Stimulated activated naive CD8-positive, alpha-beta T cell treated with anti-CD3 and anti-CD28 coated beads, Interleukin-15, amount 100 ng/mL, for 72 hours (primary cell): ENCODE results near the gene HRH3.

Experiments used
- ATAC-seq: fragments of 150-1000 bp; cut with Tn5 transposase; 2 replicates; pipeline ENCODE4 v1.10.0; 2021; ENCODE audit warnings: mild to moderate bottlenecking, moderate library complexity
- DNase-seq, 2 donors: peaks; one replicate each; pipeline ENCODE4 v3.0.0; 2021 to 2022
- H3K27ac Mint-ChIP-seq, 2 donors: one replicate each; pipeline ENCODE4 v1.8.0; 2022; ENCODE audit warnings: mild to moderate bottlenecking in 2 of 2, mixed read lengths in 2 of 2, moderate library complexity in 2 of 2
- H3K27me3 Mint-ChIP-seq: one replicate; pipeline ENCODE4 v1.8.0; 2022; ENCODE audit warnings: mixed read lengths
- H3K4me1 Mint-ChIP-seq: one replicate; pipeline ENCODE4 v1.8.0; 2022; ENCODE audit warnings: mild to moderate bottlenecking, mixed read lengths
- H3K4me3 Mint-ChIP-seq, 2 donors: one replicate each; pipeline ENCODE4 v1.8.0; 2022; ENCODE audit warnings: mild to moderate bottlenecking in 2 of 2, mixed read lengths in 2 of 2, moderate library complexity in 1 of 2
- H3K9me3 Mint-ChIP-seq, 2 donors: one replicate each; pipeline ENCODE4 v1.8.0; 2022; ENCODE audit warnings: mixed read lengths in 2 of 2

HRH3 gene

DNA sequence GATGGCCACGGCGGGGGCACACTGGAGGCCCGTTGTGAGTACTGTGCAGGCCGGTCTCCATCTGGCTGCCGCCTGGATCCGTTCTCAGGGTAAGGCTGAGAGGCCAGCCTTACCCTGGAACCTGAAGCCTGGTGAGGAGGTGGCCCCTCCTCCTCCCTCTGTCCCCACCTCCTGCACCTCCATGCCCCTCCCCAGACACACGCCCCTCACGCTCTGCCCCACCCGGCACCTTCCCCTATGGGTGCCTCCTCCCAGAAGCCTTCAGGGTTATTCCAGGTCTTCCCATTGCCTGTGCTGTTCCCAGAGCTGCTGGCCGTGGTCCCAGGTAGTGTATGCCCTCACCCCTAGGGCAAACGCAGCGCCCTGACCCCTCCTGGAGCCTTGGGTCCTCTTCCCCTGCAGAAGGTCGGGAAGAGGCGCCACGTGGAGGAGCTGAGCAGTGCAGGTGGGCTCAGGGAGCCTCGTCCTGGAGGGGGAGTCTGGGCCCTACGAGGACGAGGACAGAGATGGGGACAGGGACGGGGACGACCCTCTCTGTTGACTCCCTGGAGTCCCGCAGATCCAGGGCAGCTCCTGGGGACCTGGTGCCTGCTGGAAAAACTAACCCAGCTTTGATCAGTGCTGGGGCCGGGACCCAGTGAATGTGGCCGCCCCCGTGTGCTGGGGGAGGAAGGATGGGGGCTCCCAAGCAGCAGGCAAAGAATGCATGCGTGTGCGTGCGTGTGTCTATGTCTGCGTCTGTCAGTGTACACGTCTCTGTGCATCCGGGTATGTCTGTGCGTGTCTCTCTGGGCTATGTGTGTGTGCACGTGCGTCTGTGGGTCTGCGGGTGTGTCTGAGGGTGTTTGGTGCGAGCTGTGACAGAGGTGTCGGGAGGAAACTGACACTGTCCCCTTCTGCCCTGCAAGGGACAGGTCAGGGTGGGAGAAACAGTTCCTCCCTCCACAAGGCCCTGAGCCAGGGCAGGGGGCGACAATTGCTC lies 8.2 kb upstream of the HRH3 start:
- DNase-seq: no peak
- peak; percentile 32 for ATAC-seq

DNA sequence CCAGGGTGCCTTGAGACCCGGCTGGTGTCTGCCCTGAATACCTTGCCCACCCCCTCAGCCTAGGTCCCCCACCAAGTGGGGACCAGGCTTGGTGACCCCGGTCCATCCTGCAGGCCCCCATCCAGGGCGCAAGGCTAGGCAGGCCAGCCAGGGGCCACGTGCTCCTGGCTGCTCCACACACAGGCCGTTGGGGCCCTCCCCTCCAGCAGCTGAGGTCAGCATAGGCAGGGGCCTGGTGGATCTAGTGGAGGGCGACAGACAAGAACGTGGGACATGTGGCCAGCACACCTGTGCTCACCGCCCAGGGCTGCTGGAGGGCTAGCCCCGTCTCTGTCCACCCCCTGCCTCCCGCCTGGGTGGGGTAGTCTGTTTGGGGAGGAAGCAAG lies 7.5 kb upstream of the HRH3 start:
- Mint-ChIP-seq H3K4me1 (no peaks in the 10 kb centered on the region), H3K4me3 (no peak overlapping the region), H3K27me3 (peaks cover 42% of the 10 kb centered on the region), H3K9me3 (no peaks in the 10 kb centered on the region), H3K27ac (no peak overlapping the region)
- ATAC-seq (peak; percentile 24), DNase-seq (no peak)

More for the DNA sequence above, 8.2 kb upstream of the HRH3 start:
- no peak overlapping the region for H3K4me3 Mint-ChIP-seq
- peaks cover 35% of the 10 kb centered on the region for H3K27me3 Mint-ChIP-seq
- no peak overlapping the region for H3K27ac Mint-ChIP-seq
- no peaks in the 10 kb centered on the region for H3K4me1 Mint-ChIP-seq
- no peaks in the 10 kb centered on the region for H3K9me3 Mint-ChIP-seq

DNA sequence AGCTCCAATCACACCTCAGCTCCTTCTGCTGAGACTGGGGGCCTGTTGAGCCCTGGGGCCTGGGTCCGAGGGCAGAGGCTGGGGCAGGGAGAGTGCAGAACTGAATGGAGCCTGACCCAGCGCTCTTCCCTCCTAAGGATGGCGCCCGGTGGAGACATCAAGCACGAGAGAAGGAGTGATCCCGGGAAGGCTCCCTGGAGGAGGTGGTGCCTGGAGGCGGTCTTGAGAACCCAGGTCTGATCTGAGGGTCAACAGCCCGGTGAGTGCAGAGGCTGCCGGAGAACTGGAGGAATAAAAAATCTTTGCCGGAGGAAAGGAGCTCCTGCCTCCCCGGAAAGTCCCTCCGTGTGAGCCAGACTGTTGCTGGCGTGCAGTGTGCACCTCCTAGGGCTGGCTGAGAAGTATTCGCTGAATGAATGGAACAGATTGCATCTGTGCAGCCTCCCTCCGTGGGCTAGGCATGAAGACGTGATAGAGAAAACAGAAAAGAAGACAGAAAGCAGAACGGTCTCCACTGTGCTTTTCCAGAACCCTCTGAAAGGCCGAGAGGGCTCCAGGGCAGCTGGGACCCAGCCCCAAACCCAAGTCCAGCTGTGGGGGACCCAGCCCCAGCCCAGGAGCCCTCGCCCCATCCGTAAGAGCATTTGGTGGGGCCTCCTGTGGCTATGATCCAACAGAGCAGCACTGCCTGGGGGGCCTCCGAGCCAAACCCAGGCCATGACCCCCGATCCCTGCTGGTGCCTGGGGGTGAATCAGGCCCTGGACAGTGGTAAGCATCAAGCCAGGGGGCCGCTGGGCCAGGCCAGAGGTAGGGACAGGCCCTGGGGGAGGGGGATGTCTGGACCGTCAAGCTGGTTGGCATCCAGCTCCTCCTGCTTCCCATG lies 6.9 kb upstream of the HRH3 start:
- Mint-ChIP-seq H3K27ac (no peak overlapping the region), H3K9me3 (no peaks in the 10 kb centered on the region), H3K27me3 (peaks cover 48% of the 10 kb centered on the region), H3K4me1 (no peaks in the 10 kb centered on the region), H3K4me3 (no peak overlapping the region)
- DNase-seq: no peak
- no peak for ATAC-seq

DNA sequence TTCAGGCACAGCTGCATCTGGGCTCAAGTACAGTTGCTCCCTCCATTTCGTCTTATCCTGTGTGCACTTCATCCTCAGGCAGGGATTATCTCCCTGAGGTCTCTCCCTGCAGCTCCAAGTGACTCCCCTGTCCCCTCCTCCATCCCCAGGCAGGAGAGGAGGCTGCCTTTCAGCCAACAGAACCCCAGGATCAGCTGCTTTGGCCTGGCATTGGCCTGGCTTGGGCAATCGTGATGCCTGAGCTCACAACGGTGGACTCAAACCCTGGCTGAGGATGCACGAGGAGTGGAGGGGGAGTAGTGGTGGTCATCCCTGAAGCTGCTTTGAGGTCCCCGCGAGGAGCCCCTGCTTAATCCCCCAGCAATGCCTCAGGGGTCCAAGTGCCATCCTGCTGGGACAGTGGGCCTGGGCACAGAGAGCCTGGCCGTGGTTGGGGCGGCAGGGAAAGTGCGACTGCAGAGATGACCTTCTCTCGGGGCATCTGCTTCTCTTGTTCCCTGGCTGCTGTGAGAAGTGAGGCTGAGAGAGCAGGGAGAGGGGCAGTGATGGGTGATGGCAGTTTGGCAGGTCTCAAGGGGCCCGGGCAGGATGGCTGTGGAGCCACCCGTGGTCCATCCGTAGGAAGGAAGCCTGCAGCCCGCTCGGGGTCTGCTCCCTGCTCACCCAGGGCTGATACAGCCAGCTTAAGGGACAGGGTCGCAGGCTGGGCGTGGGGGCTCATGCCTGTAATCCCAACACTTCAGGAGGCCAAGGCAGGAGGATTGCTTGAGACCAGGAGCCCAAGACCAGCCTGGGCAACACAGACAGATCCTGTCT lies 6.0 kb upstream of the HRH3 start:
- no peaks in the 10 kb centered on the region for H3K9me3 Mint-ChIP-seq
- no peak for ATAC-seq
- H3K27me3 Mint-ChIP-seq: peaks cover 57% of the 10 kb centered on the region
- peaks cover 3% of the 10 kb centered on the region for H3K4me1 Mint-ChIP-seq
- H3K4me3 Mint-ChIP-seq: no peak overlapping the region
- DNase-seq: no peak
- no peak overlapping the region for H3K27ac Mint-ChIP-seq

DNA sequence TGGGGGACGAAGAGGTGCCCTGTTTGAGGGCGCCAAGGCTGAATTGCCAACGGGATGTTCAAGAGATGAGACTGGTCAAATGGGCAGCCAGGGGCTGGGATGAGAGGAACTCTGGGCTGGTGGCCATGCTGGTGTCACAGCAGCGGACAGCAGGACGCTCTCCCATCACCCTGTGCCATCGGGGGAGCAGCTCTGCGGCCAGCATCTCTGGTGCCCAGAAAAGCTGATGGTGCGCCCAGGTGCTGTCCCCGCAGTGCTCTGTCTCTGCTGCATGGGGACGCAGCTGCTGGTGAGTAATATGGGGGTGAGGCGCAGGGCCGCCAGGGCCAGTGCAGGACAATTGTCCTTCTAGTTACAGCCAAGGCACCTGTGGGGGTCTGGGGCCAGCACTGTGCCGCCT lies 4.9 kb upstream of the HRH3 start:
- no peak overlapping the region for H3K27ac Mint-ChIP-seq
- peaks cover 65% of the 10 kb centered on the region for H3K27me3 Mint-ChIP-seq
- no peaks in the 10 kb centered on the region for H3K9me3 Mint-ChIP-seq
- DNase-seq: no peak
- H3K4me3 Mint-ChIP-seq: no peak overlapping the region
- no peak for ATAC-seq
- peaks cover 9% of the 10 kb centered on the region for H3K4me1 Mint-ChIP-seq

DNA sequence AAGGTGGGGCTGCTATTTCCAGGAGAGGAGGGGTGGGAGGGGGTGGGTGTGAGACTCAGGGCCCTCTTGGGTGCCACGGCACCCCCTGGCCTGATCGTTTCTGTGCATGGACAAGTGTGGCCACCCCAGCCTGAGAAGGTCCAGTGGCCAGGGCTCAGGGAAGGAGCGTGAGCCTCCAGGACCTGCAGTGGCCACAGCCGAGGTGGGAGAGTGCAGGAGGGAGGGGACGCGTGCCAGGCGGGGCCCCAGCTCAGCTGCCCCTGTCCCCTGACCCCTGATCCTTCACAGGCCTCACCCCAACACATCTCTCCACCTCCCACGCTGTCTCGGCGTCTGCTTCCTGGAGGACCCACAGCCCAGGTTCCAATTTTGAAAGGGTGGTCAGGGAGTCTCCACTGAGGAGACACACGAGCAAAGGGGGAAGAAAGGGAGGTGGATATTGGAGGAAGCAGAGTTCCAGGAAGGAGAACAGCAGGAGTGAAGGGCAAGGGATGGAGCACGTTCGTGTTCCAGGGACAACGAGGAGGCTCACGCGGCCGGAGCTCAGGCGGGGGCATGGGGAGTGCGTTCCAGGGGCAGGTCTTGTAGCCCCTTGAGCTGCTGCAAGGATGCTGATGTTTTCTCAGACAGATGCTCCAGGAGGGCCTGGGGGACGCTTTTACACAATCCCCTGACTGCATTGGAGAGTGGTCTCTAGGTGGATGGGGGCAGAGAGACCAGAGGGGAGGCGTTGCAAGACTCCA lies 4.2 kb upstream of the HRH3 start:
- DNase-seq (no peak), ATAC-seq (no peak)
- Mint-ChIP-seq H3K9me3 (no peaks in the 10 kb centered on the region), H3K4me1 (peaks cover 12% of the 10 kb centered on the region), H3K27ac (no peak overlapping the region), H3K4me3 (no peak overlapping the region), H3K27me3 (peaks cover 69% of the 10 kb centered on the region)

DNA sequence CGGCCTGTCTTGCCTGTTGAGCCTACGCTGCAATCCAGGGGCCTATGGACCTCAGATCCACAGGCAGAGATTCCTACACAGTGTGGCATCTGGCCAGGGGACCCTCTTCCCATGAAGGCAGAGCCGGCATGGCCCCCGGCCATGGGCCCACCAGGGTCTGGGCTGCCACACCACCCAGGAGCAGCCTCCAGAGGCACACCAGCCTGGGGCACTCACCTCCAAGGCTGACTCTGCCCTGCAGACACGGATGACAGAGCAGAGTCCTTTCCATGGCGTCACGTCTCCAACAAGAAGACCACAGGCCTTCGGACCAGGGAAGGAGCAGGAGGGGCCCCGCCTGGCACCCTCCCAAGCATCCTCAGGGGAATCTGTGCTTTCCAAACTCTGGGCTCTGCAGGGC lies 3.5 kb upstream of the HRH3 start:
- no peak for DNase-seq
- Mint-ChIP-seq H3K4me1 (peaks cover 17% of the 10 kb centered on the region), H3K27me3 (peaks cover 76% of the 10 kb centered on the region), H3K4me3 (no peak overlapping the region), H3K27ac (peak overlapping the region in 1 of 2 donors; percentile 34), H3K9me3 (no peaks in the 10 kb centered on the region)
- no peak for ATAC-seq

DNA sequence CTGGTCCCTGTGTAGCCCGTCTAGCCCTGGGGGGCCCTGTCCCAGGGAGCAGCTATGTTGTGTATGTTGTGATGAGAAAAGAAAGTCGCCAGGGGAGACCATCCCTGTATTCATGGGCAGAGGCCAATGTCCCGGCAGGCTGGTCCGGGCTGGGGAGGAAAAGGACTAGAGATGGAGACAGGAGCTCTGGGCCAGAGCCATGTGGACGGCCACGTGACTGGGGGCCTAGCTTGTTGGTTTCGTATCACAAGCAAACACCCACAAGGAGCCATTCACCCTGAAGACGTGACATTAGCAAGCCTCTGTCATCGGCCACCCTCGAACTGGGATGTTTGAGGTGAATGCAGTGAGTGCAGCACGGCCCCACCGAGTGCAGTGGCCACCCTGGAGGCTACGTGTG lies 2.9 kb upstream of the HRH3 start:
- peaks cover 82% of the 10 kb centered on the region for H3K27me3 Mint-ChIP-seq
- no peak for ATAC-seq

DNA sequence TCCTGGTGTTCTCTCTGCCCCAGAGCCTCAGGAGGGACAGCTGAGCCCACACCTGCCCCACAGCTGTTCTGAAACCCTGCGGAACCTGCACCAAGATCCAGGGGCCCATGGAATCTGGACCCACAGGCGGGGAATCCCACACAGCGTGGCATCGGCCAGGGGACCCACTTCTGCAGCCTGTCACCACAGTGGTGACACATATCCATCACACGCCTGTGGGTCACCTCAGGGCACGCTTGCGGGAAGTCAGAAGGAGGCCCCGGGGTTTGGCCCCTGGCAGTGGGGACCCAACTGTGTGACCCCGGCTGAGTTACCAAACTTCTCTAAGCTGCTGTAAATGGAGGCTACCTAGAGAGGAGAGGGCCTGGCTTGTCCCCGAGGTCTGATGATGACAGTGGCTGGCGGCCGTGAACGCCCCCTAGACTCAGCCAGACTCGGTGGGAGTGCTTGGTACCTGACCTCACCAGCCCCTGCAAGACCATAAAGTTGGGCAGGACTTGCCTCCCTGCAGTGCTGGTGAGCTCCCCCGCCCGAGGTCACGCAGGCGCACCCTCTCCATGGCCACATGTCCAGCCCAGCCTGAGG lies 2.3 kb upstream of the HRH3 start:
- no peak for ATAC-seq
- Mint-ChIP-seq H3K9me3 (no peaks in the 10 kb centered on the region), H3K27me3 (peaks cover 88% of the 10 kb centered on the region), H3K4me3 (no peak overlapping the region), H3K4me1 (peaks cover 17% of the 10 kb centered on the region), H3K27ac (no peak overlapping the region)
- DNase-seq: no peak

More for the DNA sequence above, 2.9 kb upstream of the HRH3 start:
- Mint-ChIP-seq H3K4me3 (no peak overlapping the region), H3K4me1 (peaks cover 17% of the 10 kb centered on the region), H3K27ac (no peak overlapping the region), H3K9me3 (no peaks in the 10 kb centered on the region)
- DNase-seq: no peak

DNA sequence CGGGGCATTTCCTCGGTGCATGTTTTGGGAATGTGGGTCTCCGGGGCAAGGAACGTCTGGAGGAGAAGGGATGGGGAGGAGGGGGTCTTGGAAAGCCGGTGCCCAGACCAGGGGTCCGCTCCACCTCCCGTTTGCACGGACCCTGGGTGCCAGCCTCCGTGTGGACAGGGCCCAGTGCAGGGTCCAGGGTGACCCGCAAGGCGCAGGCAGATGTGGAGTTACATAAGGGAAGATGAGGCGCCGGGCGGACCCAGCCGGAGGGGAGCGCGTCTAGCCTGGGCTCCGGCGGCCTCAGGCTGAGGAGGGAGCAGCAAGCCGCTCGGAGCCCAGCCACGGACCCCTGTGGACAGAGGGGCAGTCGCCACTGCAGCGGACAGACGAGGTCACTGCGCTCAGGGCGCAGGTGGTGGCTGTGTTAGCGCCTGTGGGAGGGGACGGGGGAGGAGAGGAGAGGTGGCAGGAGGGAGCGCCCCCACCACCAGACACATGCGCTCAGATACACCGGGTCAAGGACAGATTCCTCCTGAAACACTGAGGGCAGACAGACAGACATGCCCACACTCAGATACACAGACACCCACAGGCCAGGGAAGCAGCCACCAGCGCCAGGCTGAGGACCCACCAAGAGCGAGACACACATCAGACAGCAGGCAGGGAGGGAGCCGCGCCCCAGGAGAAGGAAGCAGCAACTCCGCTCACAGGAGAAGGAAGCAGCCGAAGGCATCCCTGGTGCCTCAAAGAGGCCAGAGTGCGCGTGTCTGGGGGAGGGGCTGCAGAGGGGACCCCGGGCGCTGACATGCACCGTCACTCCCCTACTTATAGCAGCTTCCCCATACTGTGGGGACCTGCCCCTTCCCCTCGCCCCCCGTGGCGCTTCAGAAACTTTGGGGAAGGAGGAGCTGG lies 839 bp upstream of the HRH3 start:
- DNase-seq: no peak
- Mint-ChIP-seq H3K27ac (no peak overlapping the region), H3K4me3 (peak overlapping the region in 1 of 2 donors; percentile 33), H3K27me3 (peaks cover 83% of the 10 kb centered on the region), H3K9me3 (no peaks in the 10 kb centered on the region), H3K4me1 (peaks cover 17% of the 10 kb centered on the region)
- no peak for ATAC-seq

DNA sequence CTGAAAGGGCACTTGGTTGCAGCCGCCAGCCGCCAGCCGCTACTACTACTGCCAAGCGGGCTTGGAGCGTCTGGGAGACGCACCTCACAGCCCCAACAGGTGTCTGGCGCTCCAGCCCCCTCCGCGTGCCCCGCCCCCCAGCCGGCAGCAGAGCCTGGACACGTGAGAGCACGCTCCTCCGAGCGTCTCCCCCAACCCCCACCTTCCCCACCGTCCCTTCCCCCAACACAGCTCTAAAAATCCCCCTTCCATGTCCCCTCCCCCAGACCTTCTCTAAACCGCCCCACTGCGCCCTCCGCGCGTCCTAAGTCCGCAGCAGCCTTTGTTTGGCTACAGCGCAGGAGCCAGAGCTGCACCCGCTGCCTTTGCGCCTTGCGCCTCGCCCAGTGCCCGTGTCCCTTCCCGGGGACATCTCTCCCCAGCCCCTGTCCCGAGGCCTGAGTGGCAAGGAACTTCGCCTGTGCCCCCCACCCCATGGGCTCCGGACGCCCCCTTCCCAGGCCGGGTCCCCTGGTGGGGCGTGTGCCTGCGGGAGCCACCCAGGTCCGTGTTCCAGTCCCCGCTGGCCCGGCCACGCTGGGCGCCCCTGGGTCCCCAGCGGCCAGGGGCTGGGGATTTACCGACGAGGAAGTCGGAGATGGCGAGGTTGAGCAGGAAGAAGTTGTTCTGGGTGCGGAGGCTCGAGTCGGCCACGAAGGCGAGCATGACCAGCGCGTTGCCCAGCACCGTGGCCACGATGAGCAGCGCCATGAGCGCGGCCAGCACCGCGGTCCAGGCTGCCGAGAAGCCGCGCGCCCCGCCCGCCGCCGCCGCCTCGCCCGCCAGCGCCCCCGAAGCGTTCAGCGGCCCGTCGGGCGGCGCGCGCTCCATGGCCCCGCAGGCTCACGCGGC lies 732 bp downstream of the HRH3 start:
- DNase-seq (no peak), ATAC-seq (no peak)
- Mint-ChIP-seq H3K27ac (no peak overlapping the region), H3K4me3 (peak overlapping the region; percentile 31 to 69), H3K27me3 (peaks cover 87% of the 10 kb centered on the region), H3K9me3 (no peaks in the 10 kb centered on the region), H3K4me1 (peaks cover 17% of the 10 kb centered on the region)

DNA sequence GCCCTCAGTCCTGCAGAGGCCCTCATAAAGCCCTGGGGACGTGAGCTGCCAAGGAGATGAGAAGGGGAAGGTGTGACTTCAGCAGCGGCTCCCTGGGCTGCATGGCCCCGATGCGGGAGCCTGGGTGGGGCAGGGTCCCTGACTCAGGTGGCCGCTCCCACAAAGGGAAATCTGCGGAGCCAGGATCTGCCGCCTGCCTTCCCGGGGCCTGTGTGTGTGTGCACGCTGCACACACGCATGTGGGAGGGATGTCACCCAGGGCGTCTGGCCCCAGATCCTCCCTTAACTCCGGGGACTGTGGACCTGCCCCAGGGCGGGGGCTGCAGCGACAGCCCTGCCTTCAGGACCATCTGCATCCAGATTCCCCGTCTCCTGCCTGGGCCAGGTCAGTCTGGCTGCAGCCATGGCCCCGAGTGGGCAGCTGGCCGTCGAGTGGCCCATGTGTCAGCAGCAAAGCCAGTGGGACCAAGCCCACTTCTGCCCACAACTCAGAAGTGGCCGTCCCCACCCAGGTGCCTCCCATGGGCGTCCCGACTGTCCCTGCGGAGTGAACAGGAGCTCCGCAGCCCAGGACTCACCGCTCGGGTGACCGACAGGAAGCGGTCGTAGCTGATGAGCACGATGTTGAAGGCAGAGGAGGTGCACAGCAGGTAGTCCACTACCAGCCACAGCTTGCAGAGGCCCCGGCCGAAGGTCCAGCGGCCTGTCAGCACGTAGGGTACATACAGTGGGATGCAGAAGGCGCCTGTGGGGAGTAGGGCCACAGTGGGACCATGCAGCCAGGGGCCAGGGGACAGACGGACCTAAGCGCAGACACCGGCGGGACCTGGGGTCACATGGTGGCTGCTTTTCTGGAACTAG lies 1.9 kb downstream of the HRH3 start:
- H3K4me1 Mint-ChIP-seq: peaks cover 17% of the 10 kb centered on the region
- no peak overlapping the region for H3K27ac Mint-ChIP-seq
- H3K27me3 Mint-ChIP-seq: peaks cover 84% of the 10 kb centered on the region
- H3K9me3 Mint-ChIP-seq: no peaks in the 10 kb centered on the region
- no peak for ATAC-seq
- no peak overlapping the region for H3K4me3 Mint-ChIP-seq
- DNase-seq: no peak
